Breast epithelium (tissue), 4 donors: ENCODE data around the gene MDH1B. TPM values are rescaled to one million over a fixed set of nuclear protein-coding genes. Genes with fewer than 3 reads are reported as not detected.

ENCODE experiments used
- DNase-seq, 2 donors: peaks; one replicate each; pipeline ENCODE4 v3.0.0-alpha.2; 2019; ENCODE audit warnings: low spot score in 2 of 2
- H3K27ac ChIP-seq, 2 donors: fragments of 200-600 bp; sonication (generic) in 1 of 2; one replicate each; pipeline ENCODE4 v1.5.1; 2016 to 2019; ENCODE audit warnings: mild to moderate bottlenecking in 1 of 2
- H3K27me3 ChIP-seq, 2 donors: fragments of 200-600 bp; sonication (generic) in 1 of 2; one replicate each; pipeline versions ENCODE4 v1.5.1 to v1.6.0; 2017 to 2019; ENCODE audit warnings: control low read depth in 1 of 2, mild to moderate bottlenecking in 1 of 2
- H3K36me3 ChIP-seq: fragments of 200-600 bp; one replicate; pipeline ENCODE4 v1.5.1; 2019
- H3K4me1 ChIP-seq, 2 donors: fragments of 200-600 bp; sonication (generic); one replicate each; pipeline ENCODE4 v1.5.1; 2016 to 2019; ENCODE audit warnings: control low read depth in 1 of 2
- H3K4me3 ChIP-seq, 3 donors: fragments of 200-600 bp; sonication (generic); 1 replicate in 2 of 3; 2 replicates in 1 of 3; pipeline ENCODE4 v1.5.1; 2016 to 2019; ENCODE audit warnings: mild to moderate bottlenecking in 3 of 3, moderate library complexity in 2 of 3
- H3K9me3 ChIP-seq, 2 donors: fragments of 200-600 bp; sonication (generic) in 1 of 2; one replicate each; pipeline ENCODE4 v1.5.1; 2016 to 2019; ENCODE audit warnings: control low read depth in 1 of 2
- POLR2A ChIP-seq: fragments of 450-650 bp; IDR thresholded peaks from one replicate; pipeline ENCODE4 v1.6.1; 2016; ENCODE audit warnings: antibody characterized with exemption, mild to moderate bottlenecking, moderate library complexity
- POLR2AphosphoS5 ChIP-seq, 3 donors: sonication (generic); formaldehyde crosslinking; IDR thresholded peaks; one replicate each; pipeline ENCODE4 v1.6.1; 2017; ENCODE audit warnings: antibody characterized with exemption in 3 of 3
- intact Hi-C: fragments of 100-400 bp; cut with DNase I; formaldehyde crosslinking; loops from one replicate; pipeline ENCODE4 v1.15.1; 2023; ENCODE audit warnings: low total_unique reads
- total RNA-seq, 3 donors: library from RNA; depleted of rRNA; stranded (reverse); fragments of >200 nt; gene quantifications; one replicate each; pipeline ENCODE4 v1.1.0, GENCODE V29; 2016
- TF ChIP-seq, protein P1 (sequence below), 3 donors: fragments of 450-650 bp; IDR thresholded peaks; one replicate each; pipeline ENCODE4 v1.5.1; 2016 to 2017; ENCODE audit warnings: antibody characterized with exemption in 3 of 3, mild to moderate bottlenecking in 3 of 3, moderate library complexity in 3 of 3

MDH1B gene
- total RNA-seq, 3 donors from 2014 or later: 0.64 to 4.7 (median 2.0) TPM

DNA sequence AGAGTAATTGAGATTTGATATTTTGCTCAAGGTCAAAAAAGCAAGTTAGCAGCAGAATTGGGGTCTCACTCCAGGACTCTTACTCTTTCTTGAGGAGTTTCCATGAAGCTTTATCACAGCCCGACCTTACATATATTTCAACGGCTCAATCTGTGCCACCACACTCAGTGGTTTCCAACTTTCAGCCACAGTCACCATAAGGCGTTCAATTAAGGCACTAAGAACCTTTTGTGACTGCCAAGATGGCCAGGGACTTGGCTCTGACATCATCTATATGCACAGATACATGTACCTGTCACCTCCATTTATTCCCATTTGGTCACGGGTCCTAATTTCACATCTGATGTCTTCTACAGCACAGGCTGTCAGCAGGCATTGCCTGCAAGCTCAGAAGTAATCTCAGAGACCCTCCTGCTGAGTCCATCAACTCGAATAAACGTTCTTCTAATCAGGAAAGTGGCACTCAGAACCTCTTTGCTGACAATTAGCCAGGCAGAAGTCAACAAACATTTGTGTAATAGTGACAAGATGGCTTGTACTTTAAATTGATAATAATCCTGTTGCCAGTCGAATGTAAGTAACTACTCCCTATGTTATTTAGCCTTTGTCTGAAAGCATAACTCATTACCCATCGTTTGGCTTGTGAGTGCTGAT lies 63.0 kb downstream of the MDH1B start:
- Histone ChIP-seq H3K9me3 (no peaks in the 10 kb centered on the region), H3K4me1 (no peaks in the 10 kb centered on the region), H3K27ac (no peak overlapping the region), H3K4me3 (no peak overlapping the region), H3K27me3 (no peaks in the 10 kb centered on the region), H3K36me3 (no peaks in the 10 kb centered on the region)
- no peak for DNase-seq
- TF ChIP-seq, protein P1, sequence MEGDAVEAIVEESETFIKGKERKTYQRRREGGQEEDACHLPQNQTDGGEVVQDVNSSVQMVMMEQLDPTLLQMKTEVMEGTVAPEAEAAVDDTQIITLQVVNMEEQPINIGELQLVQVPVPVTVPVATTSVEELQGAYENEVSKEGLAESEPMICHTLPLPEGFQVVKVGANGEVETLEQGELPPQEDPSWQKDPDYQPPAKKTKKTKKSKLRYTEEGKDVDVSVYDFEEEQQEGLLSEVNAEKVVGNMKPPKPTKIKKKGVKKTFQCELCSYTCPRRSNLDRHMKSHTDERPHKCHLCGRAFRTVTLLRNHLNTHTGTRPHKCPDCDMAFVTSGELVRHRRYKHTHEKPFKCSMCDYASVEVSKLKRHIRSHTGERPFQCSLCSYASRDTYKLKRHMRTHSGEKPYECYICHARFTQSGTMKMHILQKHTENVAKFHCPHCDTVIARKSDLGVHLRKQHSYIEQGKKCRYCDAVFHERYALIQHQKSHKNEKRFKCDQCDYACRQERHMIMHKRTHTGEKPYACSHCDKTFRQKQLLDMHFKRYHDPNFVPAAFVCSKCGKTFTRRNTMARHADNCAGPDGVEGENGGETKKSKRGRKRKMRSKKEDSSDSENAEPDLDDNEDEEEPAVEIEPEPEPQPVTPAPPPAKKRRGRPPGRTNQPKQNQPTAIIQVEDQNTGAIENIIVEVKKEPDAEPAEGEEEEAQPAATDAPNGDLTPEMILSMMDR (IDR thresholded peaks at IDR 0.05): no peak
- TF ChIP-seq POLR2AphosphoS5 (IDR thresholded peaks at IDR 0.05): no peak
- no peak for TF ChIP-seq POLR2A
- intact Hi-C loops: no loop called here

DNA sequence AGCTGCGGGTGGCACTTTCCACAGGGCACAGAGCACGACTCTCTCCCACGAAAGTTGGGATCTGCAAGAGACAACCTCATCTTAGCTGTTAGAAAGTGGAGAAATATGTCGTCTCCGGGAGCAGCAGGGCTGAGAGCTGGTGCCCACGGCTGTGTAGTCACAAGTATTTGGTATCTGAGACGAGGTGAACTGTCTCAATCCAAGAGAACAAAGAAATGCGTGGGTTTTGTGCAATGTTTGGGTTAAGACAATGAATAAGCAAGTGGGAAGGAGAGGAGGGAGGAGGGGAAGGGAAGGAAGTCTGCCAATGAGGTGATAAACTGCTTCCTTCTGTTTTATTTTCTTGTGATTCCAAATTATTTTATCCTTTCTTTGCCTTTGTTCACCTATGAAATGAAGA lies 65.0 kb downstream of the MDH1B start:
- TF ChIP-seq POLR2A: no peak
- TF ChIP-seq, protein P1 (IDR thresholded peaks at IDR 0.05): no peak
- H3K27ac ChIP-seq: no peak overlapping the region
- H3K4me3 ChIP-seq: no peak overlapping the region
- DNase-seq: no peak
- no peaks in the 10 kb centered on the region for H3K9me3 ChIP-seq
- H3K27me3 ChIP-seq: no peaks in the 10 kb centered on the region
- no peaks in the 10 kb centered on the region for H3K4me1 ChIP-seq
- intact Hi-C loops: no loop called here
- H3K36me3 ChIP-seq: no peaks in the 10 kb centered on the region

DNA sequence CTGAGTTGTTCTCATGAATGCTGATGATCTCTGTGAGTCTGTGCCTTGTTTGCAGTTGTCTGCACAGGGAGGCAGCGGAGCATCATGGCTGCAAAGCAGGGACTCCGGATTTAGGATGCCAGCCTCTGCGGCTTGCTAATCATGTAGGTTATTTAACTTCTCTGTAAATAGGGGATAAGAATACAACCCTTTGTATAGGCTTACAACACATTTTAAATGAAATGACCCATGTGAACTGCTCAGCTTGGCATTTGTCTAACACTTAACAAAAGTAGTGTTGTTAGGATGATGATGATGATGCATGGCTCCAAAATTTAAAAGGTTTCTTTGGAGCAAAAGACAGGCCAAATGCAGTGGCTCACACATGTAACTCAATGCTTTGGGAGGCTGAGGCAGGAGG lies 66.3 kb downstream of the MDH1B start:
- H3K4me1 ChIP-seq: no peaks in the 10 kb centered on the region
- H3K36me3 ChIP-seq: no peaks in the 10 kb centered on the region
- H3K27ac ChIP-seq: no peak overlapping the region
- DNase-seq: no peak
- TF ChIP-seq, protein P1 (IDR thresholded peaks at IDR 0.05): no peak
- TF ChIP-seq POLR2A (no peak), POLR2AphosphoS5 (IDR thresholded peaks at IDR 0.05) (no peak)
- H3K4me3 ChIP-seq: no peak overlapping the region
- intact Hi-C loops: no loop called here
- no peaks in the 10 kb centered on the region for H3K27me3 ChIP-seq
- no peaks in the 10 kb centered on the region for H3K9me3 ChIP-seq

DNA sequence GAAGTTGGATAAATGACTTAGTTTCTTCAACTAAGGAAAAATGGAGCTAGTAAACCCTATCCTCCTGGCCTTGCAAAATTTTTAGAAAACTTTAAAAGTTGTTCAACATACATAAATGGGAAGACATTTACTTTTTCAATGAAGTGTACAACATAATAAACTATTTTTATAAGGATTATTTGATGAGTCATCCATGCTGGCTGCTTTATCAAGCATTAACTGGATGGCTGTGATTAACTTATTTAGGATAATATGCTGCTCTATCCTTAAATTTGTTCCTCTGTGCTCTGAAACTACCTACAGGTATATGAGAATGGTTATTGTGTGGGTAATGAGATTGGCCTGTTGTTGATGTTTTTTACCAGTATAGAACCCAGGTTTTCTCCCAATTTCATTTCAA lies 68.2 kb downstream of the MDH1B start:
- Histone ChIP-seq H3K4me3 (no peak overlapping the region), H3K4me1 (no peaks in the 10 kb centered on the region), H3K9me3 (no peaks in the 10 kb centered on the region), H3K27me3 (no peaks in the 10 kb centered on the region), H3K27ac (no peak overlapping the region), H3K36me3 (no peaks in the 10 kb centered on the region)
- TF ChIP-seq POLR2A (no peak), POLR2AphosphoS5 (IDR thresholded peaks at IDR 0.05) (no peak)
- TF ChIP-seq, protein P1 (IDR thresholded peaks at IDR 0.05): no peak
- no peak for DNase-seq
- intact Hi-C loops: no loop called here

DNA sequence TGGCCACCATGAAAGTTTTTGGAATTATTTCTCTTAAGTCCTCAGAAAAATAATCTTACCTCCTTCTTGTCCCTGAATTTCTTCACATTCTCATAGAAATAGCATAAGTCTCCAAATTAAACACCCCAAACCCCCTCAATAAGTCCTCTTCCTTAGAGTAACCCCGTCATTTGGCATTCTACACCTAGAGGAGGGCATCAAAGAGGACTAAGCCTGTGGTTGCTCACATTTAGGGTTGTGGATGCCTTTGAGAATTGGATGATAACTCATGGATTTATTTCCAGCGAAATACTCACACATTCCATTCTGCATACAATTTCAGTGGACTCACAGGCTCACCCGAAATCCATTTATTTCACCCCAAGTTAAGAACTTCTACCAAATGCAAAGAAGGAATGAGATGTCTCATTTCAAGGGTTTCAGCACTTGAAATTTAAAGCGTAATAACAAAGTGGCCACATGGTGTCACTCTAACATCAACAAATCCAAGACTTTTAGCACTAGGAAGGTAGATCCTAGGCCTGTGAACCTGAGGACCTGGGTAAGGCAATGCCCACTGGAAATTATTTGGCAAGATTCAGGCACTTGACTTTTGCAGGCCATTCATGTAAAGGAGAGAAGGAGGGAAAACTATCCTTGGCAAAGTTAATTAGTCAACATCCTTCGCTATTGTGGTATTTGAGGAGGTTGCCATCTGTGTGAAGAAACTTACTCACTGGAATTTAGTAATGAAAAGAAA lies 71.6 kb downstream of the MDH1B start:
- Histone ChIP-seq H3K4me3 (no peak overlapping the region), H3K27ac (no peak overlapping the region), H3K4me1 (no peaks in the 10 kb centered on the region), H3K9me3 (no peaks in the 10 kb centered on the region), H3K27me3 (no peaks in the 10 kb centered on the region), H3K36me3 (no peaks in the 10 kb centered on the region)
- DNase-seq: no peak
- no peak for TF ChIP-seq POLR2AphosphoS5 (IDR thresholded peaks at IDR 0.05)
- TF ChIP-seq, protein P1 (IDR thresholded peaks at IDR 0.05): peak; percentile 50 to 66 (median 51)
- intact Hi-C loops: no loop called here
